Effector memory CD4-positive, alpha-beta T cell (primary cell): Measurements from ENCODE around the gene RAD51C.
"Not testable (repeated sequence)": the region's sequence is repeated elsewhere in the genome, so short reads cannot be mapped to it uniquely, and the experiment has no call there.

Source experiments
- DNase-seq, 3 donors: peaks; one replicate each; pipeline ENCODE4 v3.0.0-alpha.2; 2020
- H3K27ac ChIP-seq: 2 replicates; pipeline ENCODE4 v1.7.0; 2013; ENCODE audit warnings: mild to moderate bottlenecking, low read length, moderate library complexity; ENCODE audit not compliant: insufficient read depth, poor library complexity, severe bottlenecking
- H3K27me3 ChIP-seq: replicated peaks from 2 replicates; pipeline ENCODE4 v1.7.0; 2013; ENCODE audit warnings: mild to moderate bottlenecking, low read length; ENCODE audit not compliant: insufficient read depth, control insufficient read depth, poor library complexity, severe bottlenecking
- H3K36me3 ChIP-seq: 2 replicates; pipeline ENCODE4 v1.7.0; 2013; ENCODE audit warnings: mild to moderate bottlenecking, low read length, moderate library complexity; ENCODE audit not compliant: control insufficient read depth, insufficient read depth
- H3K4me1 ChIP-seq: 2 replicates; pipeline ENCODE4 v1.7.0; 2013; ENCODE audit warnings: low read length, mild to moderate bottlenecking; ENCODE audit not compliant: control insufficient read depth, insufficient read depth, poor library complexity, severe bottlenecking
- H3K4me3 ChIP-seq: 2 replicates; pipeline ENCODE4 v1.7.0; 2013; ENCODE audit warnings: low read length, low read depth, mild to moderate bottlenecking; ENCODE audit not compliant: insufficient read depth, poor library complexity, severe bottlenecking
- H3K9me3 ChIP-seq: 2 replicates; pipeline ENCODE4 v1.7.0; 2013; ENCODE audit warnings: mild to moderate bottlenecking, low read length, moderate library complexity; ENCODE audit not compliant: control insufficient read depth

Gene RAD51C

DNA sequence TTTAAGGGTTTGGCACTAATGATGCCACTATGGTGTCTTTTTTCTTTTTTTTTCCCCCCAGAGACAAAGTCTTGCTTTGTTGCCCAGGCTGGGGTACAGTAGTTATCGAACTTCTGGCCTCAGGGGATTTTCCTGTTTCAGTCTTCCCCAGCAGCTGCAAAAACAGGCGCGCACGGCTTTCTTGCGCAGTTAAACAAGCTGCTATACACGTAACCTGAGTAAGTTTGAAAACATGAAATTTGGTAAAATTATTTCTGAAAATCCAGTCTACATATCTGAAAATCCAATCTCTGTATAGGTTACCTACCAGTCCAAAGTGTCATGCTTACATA is 12.4 kb upstream of the RAD51C start:
- no peak overlapping the region for H3K27ac ChIP-seq

DNA sequence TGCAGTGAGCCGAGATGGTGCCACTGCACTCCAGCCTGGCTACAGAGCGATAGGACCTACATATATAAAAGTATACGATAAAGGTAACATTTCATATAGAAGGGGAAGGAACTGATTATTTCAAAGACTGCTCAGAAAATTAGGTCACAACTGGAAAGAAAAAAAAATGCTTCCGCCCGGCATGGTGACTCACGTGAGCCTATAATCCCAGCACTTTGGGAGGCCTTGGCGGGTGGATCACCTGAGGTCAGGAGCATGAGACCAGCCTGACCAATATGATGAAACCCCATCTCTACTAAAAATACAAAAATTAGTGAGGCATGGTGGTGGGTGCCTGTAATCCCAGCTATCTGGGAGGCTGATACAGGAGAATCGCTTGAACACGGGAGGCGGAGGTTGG is 8.4 kb upstream of the RAD51C start:
- no peaks in the 10 kb centered on the region for H3K9me3 ChIP-seq
- H3K36me3 ChIP-seq = no peaks in the 10 kb centered on the region
- no peaks in the 10 kb centered on the region for H3K4me1 ChIP-seq
- no peak overlapping the region for H3K27ac ChIP-seq
- no peak overlapping the region for H3K4me3 ChIP-seq
- no peaks in the 10 kb centered on the region for H3K27me3 ChIP-seq
- DNase-seq = no peak

More for the DNA sequence above, 12.4 kb upstream of the RAD51C start:
- Histone ChIP-seq H3K36me3 (no peaks in the 10 kb centered on the region), H3K4me1 (no peaks in the 10 kb centered on the region), H3K9me3 (no peaks in the 10 kb centered on the region), H3K27me3 (no peaks in the 10 kb centered on the region), H3K4me3 (no peak overlapping the region)
- no peak for DNase-seq

DNA sequence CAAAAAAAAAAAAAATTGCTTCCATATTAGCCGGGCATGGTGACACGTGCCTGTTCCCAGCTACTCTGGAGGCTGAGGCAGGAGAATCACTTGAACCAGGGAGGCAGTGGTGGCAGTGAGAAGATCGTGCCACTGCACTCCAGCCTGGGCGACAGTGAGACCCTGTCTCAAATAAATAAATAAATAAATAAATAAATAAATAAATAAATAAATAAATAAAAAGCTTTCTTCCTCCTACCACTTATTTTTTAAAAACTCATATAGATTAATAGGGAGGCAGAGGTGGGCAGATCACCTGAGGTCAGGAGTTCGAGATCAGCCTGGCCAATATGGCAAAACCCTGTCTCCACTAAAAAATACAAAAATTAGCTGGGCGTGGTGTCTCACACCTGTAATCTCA is 7.9 kb upstream of the RAD51C start:
- H3K27me3 ChIP-seq, H3K4me3 ChIP-seq, H3K27ac ChIP-seq, H3K36me3 ChIP-seq, DNase-seq, H3K4me1 ChIP-seq, H3K9me3 ChIP-seq: not testable (repeated sequence)

DNA sequence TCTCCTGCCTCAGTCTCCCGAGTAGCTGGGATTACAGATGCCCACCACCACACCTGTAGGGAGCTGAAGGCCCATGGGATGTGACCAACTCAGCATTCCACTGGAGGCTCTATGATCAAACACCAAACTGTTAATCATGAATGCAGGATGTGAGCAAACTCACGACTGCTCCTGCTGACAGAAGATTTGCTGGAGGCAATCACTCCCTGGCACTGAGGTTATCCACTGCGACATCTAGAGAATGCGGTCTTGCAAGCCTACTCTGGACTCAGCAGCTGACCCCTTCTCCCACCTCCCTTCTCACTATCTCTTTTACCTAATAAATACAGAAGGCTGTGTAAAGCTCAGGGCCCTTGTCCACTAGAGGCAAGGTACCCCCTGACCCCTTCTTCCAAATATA is 5.4 kb upstream of the RAD51C start:
- no peaks in the 10 kb centered on the region for H3K36me3 ChIP-seq
- H3K4me3 ChIP-seq = no peak overlapping the region
- no peaks in the 10 kb centered on the region for H3K9me3 ChIP-seq
- no peak for DNase-seq
- H3K4me1 ChIP-seq = no peaks in the 10 kb centered on the region
- no peak overlapping the region for H3K27ac ChIP-seq
- H3K27me3 ChIP-seq = no peaks in the 10 kb centered on the region

DNA sequence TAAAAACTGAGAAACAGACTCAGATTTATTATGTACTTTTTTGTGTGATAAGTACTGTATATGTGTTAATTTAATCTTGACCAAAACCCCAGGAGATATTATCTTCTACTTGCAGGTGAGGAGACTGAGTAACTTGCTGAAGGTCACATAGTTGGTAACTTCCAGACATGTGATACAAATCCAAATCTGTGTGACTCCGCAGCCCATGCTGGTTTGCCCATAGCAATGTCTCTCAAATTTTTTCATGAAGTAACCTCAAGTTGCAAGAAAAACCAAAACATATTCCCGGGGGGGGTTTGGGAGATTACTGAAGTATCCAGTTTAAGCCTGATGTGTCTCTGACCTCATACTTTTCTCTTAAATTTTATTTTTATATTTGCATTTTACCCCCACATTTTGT is 3.9 kb upstream of the RAD51C start:
- no peak for DNase-seq
- Histone ChIP-seq H3K27me3 (no peaks in the 10 kb centered on the region), H3K4me1 (peaks cover 7% of the 10 kb centered on the region), H3K4me3 (no peak overlapping the region), H3K27ac (no peak overlapping the region), H3K36me3 (no peaks in the 10 kb centered on the region), H3K9me3 (no peaks in the 10 kb centered on the region)

DNA sequence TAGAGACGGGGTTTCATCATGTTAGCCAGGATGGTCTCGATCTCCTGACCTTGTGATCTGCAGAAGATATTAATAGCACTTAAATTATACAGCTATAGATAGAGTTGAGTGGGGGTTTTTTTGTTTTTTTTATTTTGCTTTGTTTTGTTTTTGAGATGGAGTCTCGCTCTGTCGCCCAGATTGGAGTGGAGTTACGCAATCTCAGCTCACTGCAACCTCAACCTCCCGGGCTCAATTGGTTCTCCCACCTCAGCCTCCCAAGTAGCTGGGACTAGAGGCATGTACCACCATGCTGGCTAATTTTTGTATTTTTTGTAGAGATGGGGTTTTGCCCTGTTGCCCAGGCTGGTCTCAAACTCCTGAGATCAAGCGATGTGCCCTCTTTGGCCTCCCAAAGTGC is 2.4 kb upstream of the RAD51C start:
- DNase-seq, H3K9me3 ChIP-seq, H3K27me3 ChIP-seq, H3K36me3 ChIP-seq, H3K4me3 ChIP-seq, H3K27ac ChIP-seq: not testable (repeated sequence)
- peaks cover 10% of the 10 kb centered on the region for H3K4me1 ChIP-seq

DNA sequence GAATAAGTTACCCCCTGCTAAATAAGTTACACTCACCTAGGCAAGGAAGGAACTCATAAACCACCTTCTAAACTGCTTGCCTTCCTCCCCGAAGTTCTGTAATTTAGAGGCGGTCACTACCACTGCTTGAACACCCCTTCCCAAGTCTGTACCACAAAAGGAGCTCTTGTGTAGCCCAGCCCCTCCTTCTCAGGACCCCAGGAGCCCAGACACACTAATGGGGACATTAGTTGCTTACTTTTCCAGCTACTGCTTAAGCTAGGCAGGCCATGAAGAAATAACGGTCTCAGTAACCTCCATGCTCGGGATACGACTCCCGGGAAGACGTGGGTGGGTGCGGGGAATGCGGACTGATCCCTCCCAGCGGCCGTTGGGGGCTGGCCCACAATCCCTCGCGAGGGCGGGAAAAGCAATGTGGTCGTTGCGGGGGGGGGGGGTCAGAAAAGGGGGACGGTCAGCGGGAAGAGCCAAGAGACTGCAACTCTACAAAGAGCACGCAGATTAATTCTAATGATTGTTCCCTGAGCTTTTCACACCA is 632 bp upstream of the RAD51C start, which contains the start of gene TEX14:
Gene TEX14 (minus strand): TSS at position 345 of the 538 bp plus-strand sequence. CDS start 40,044 bp downstream, outside the sequence.
- DNase-seq = no peak
- H3K4me3 ChIP-seq = peak within 1 kb of the TSS; percentile 59
- H3K4me1 ChIP-seq = peaks cover 10% of the 10 kb centered on the region
- H3K36me3 ChIP-seq = no peaks in the 10 kb centered on the region
- H3K9me3 ChIP-seq = no peaks in the 10 kb centered on the region
- no peaks in the 10 kb centered on the region for H3K27me3 ChIP-seq
- peak within 1 kb of the TSS; percentile 56 for H3K27ac ChIP-seq

DNA sequence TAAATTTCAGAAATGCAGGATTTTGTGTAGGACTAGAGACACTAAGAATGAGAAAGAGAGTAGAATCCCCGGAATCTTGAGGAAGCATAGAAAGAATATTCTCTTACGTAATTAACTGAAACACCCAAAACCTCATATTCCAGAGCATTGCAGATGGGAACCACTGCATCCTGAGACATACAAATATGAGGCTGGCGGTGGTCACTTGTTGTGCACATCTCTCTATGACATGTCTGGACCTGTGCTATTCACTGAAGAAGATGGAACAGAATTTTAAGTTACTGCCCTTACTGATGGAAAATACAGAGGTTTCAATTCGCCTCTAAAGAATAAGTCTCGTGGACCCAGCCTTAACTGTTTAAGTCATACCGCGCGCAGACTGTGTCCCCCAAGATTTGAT is 806 bp downstream of the RAD51C start:
- no peaks in the 10 kb centered on the region for H3K27me3 ChIP-seq
- peaks cover 10% of the 10 kb centered on the region for H3K4me1 ChIP-seq
- peak overlapping the region; percentile 59 for H3K4me3 ChIP-seq
- H3K9me3 ChIP-seq = no peaks in the 10 kb centered on the region
- no peak overlapping the region for H3K27ac ChIP-seq
- DNase-seq = no peak
- H3K36me3 ChIP-seq = no peaks in the 10 kb centered on the region

DNA sequence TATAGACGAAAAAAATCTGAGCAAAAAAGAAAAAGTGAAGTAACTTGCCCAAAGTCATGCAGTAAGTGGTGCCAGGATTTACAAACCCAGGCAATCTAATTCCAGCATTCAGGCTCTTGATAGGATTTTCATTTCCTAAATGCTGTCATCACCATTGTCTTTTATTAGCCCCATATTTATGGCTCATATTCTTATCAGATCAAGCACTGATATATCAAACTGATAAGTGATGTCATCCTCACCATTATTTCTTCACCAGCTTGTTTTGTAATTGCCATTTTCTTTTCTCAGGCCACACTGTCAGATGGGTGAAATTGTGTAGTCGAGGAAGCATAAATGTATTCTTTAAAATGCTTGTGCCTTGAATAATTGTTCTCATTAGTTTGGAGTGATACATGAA is 1.3 kb downstream of the RAD51C start:
- H3K27me3 ChIP-seq = no peaks in the 10 kb centered on the region

DNA sequence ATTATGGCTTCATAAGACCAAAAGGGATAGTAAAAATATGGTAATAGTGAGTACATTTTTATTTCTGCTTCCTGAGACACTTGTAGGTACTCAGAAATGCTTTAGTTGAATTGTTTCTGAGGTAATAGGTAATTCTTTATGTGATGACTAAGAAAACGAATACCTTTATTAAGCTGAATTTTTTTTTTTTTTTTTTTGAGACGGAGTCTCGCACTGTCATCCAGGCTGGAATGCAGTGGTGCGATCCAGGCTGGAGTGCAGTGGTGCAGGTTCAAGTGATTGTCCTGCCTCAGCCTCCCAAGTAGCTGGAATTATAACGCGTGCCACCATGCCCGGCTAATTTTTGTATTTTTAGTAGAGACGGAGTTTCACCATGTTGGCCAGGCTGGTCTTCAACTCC is 1.9 kb downstream of the RAD51C start:
- H3K36me3 ChIP-seq = no peaks in the 10 kb centered on the region
- no peaks in the 10 kb centered on the region for H3K27me3 ChIP-seq
- no peak for DNase-seq
- no peaks in the 10 kb centered on the region for H3K9me3 ChIP-seq
- H3K4me1 ChIP-seq = peaks cover 10% of the 10 kb centered on the region
- no peak overlapping the region for H3K27ac ChIP-seq
- H3K4me3 ChIP-seq = no peak overlapping the region

More for the DNA sequence above, 1.3 kb downstream of the RAD51C start:
- Histone ChIP-seq H3K27ac (no peak overlapping the region), H3K4me1 (peaks cover 10% of the 10 kb centered on the region), H3K4me3 (no peak overlapping the region), H3K9me3 (no peaks in the 10 kb centered on the region), H3K36me3 (no peaks in the 10 kb centered on the region)
- DNase-seq = no peak

DNA sequence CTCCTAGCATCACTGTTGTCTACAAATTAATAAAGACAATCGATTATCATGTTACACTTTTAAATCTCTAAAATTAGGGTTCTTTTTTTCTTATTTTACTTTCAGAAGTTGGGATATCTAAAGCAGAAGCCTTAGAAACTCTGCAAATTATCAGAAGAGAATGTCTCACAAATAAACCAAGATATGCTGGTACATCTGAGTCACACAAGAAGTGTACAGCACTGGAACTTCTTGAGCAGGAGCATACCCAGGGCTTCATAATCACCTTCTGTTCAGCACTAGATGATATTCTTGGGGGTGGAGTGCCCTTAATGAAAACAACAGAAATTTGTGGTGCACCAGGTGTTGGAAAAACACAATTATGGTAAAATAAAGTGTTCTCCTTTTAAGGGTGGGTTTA is 2.4 kb downstream of the RAD51C start:
- H3K36me3 ChIP-seq = no peaks in the 10 kb centered on the region
- no peak overlapping the region for H3K27ac ChIP-seq
- H3K27me3 ChIP-seq = no peaks in the 10 kb centered on the region
- no peak for DNase-seq
- H3K9me3 ChIP-seq = no peaks in the 10 kb centered on the region
- H3K4me1 ChIP-seq = peaks cover 10% of the 10 kb centered on the region
- no peak overlapping the region for H3K4me3 ChIP-seq
